Pons (tissue), 1 donor: ENCODE measurements around the gene OR5H1.
"Not testable (repeated sequence)": the region's sequence is repeated elsewhere in the genome, so short reads cannot be mapped to it uniquely, and the experiment has no call there.

ENCODE experiments used
- DNase-seq: peaks from one replicate; pipeline ENCODE4 v3.0.0-alpha.2; 2016; ENCODE audit warnings: low spot score

OR5H1 gene

DNA sequence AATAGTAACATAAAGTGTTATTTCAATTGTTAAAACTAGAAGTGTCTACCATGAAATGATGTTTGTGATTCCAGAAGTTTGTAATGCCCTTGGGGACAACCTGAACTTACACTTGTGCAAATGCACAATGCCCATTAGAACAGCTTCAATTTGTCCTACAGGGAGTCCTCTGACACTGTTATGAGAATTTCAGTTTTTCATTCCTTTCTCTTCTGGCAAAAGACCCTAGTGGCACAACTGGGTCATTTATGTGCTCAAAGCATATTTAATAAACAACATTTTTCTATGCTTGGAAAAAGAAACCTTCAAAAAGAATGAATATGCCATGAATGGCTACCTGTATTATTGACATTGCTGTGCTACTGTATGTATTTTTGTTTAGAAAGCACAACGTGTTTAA is at the start of gene OR5H1:
OR5H1 (plus strand) TSS at position 301 of the 400 bp plus-strand sequence. CDS start 1,977 bp downstream, outside the sequence.
- no peak for DNase-seq

DNA sequence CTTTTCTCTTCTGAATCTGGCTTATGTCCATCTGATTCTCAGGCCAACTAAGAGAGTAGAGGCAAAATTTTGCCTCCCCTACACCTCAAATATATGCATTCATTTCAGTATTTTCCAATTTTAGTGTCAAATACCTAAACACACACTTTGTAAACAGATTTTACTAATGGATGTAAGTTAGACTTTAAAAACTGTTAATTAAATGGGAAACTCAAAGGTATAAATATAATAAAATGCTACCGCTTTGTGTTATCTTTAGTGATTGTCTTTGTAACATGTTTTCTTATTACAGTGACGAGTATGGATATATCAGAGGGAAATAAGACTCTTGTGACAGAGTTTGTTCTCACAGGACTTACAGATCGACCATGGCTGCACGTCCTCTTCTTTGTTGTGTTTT is 43.6 kb upstream of the OR5H1 start, which contains the start of gene OR5AC2:
OR5AC2 (plus strand) TSS at position 301 of the 400 bp plus-strand sequence; CDS start at position 301, 0 bp downstream.
- no peak for DNase-seq

DNA sequence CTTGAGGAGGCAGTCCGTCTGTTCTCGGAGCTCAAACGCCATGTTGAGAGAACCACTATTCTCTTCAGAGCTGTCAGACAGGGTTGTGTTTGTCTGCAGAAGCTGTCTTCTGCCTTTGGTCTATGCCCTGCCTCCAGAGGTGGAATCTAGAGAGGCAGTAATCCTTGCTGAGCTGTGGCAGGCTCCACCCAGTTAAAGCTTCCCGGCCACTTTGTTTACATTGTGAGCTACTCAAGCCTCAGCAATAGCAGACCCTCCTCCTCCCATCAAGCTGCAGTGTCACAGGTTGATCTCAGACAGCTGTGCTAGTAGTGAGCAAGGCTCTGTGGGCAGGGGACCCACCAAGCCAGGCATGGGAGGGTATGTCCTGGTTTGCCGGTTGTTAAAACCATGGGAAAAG is 34.6 kb upstream of the OR5H1 start:
- no peak for DNase-seq

DNA sequence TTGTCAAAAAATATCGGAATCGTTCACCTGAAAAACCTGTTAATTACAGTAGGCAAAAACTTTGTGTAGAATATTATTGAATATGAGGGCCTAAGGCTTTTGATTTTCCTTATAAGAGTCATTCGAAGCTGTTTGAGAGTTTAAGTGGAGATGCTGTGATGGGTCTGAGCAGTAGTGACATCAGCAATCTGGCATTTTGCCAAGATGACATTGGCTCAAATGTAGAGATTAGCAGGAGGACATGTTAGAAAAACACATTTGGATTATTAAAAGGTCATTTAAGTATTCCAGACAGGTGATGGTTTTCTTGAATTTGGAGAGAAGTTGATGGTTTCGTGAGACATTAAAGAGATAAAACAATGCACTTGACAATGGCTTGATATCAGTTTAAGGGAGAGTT is 30.7 kb upstream of the OR5H1 start:
- no peak for DNase-seq

DNA sequence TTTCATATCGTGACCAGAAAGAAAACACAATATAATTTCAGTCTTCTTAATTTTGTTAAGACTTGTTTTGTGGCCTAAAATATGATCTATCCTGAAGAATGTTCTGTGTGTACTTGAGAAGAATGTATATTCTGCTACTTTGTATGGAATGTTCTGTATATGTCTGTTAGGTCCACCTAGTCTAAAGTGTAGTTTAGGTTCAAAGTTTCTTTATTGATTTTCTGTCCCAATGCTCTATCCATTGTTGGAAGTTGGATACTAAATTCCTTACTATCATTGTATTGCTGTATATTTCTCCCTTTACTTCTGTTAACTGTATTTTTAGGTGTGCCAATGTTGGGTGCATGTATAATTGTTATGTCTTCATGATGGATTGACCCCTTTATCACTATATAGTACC is 22.4 kb upstream of the OR5H1 start:
- DNase-seq = no peak

DNA sequence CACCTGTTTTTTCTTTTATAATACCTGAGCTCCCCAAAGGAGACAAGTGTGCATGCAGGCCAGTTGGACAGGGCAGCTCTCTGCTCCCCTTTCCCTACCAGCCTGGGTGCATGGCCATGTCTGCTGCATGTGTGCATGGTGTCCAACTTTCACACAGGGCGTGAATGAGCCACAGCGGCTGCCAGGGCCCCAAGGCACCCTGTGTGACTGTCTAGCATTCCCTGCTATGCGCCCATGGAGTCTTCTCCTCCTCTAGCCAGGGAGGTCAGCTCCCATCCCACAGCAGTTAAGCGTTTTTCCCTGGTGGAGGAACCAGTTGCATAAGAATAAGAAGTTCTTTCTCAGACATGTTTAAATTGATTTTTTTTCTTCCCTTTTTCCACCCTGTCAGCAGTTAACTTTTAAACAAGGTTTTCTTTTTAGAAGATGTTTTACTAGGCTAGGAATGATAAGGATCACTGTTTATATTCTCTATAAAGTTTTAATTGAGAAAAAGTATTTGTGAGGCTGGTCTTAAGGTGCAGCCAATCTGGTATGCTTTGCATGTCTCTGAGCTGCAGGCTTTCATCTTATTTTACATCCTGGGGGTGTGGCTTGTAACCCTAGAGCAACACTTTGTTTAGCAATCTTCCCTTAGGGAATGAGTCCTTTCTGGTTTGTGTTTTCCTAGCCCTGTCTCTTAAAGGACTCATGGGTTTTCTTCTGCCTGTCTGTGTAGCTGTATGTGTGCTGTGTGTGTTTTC is 20.5 kb upstream of the OR5H1 start:
- DNase-seq = no peak

DNA sequence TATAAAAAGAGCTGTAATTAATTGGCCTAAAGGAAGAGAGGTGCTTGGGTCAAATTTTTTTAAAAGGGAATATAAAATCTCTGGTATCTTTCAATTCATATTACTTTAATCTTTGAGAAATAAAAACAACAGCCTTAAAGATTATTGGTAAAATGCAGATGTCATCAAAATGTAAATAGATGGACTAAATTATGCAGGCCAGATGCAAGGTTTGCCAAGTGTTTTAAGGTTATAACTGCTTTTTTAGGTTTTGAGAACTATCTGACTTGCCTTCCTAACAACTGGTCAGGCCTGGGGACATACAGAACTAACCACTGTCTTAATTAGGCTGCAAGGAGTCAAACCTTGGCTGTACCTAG is 20.0 kb upstream of the OR5H1 start:
- DNase-seq = no peak

DNA sequence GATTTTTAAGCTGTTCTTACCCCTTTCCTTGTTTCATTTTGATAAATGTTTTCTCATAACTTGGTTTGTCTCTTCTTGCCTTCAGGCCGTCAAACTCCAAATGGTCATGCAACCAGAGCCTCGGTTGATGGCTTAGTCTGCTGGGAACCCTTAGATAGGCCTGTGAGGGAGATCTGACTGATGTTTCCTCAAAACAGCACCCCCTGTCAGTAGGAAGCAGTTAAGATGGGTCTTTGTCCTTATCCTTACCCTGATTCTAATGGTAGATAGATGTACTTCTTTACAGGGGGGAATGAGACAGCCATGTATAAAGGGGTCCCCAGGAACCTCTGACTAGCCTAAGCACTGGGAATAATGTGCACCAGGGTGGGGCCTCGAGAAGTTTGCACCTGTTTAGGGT is 16.3 kb upstream of the OR5H1 start:
- no peak for DNase-seq

DNA sequence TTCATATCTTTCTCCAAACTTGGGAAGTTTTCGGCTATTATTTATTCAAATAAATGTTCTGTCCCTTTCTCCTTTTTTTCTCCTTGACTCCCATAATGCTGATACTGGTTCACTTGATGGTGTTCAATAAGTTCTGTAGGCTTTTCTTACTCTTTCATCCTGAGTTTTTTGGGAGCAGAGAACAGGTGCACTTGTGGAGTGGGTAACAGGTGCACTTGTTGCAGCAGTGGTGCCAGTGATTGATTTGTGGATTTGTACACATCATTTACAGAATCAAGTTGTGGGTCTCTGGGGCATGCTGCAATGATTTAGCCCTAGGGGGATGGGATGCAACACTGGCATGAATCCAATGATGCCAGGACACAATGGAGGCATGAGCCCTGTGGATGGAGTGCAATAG is 14.8 kb upstream of the OR5H1 start:
- no peak for DNase-seq

DNA sequence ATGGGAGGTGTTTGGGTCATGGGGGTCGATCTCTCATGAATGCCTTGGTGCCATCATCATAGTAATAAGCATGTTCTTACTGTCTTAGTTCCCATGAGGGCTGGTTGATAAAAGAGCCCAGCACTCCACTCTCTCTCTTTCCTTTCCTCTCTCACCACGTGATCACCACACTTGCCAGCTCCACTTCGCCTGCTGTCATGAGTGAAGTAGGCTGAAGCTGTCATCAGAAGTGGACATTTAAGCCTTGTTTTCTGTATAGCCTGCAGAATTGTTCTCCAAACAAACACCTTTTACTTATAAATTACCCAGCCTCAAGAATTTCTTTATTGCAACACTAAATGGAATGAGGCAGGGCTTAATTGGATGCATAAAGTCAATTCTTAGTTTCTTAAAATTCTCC is 6.1 kb downstream of the OR5H1 start:
- peak; percentile 2 for DNase-seq

DNA sequence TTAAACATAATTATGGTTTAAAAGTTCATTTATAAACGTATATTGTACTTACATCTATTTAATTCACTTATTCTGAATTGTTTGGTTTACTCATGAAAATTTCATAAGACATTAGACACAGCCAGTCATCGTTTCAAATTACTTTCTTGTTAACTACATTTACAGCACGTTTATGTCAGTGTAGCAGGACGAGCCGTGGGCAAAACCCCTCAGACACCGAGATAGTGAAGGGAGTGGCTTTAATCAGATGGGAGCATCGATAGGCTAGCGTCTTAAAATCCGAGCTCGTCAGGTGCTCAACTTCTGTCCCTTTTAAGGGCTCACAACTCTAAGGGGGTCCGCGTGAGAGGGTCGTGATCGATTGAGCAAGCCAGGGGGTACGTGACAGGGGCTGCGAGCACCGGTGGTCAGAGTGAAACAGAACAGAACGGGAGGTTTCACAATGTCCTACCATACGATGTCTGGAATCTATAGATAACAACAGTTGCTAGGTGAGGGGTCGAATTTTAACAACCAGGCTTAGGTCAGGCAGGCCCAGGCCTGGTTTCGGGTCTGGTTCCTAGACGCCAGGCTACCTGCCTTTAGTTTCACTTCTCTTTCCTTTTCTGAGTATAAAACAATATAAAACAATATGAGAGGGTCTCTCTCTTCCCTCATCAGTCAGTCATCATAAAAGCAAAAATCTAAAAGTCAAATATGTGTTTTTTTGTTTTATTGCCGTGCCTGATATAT is 7.5 kb downstream of the OR5H1 start:
- not testable (repeated sequence) for DNase-seq

DNA sequence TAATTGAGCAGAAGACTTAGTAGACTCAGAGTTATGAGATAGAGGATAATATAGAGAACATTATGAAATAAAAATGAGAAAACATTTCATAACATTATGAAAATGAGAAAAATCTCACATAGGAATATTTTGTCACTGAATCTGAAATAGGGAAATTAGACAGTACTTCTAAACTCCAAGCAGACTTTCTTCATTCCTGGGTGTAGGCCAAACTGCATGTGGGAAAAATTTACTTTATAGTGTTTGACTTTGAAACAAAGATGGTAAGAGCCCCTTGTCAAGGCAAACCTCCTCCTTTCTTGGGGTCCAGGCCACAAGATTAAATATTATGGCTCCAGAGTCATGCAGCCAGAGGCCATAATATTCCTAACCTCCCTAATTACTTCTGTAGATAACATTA is 10.0 kb downstream of the OR5H1 start:
- DNase-seq = no peak

DNA sequence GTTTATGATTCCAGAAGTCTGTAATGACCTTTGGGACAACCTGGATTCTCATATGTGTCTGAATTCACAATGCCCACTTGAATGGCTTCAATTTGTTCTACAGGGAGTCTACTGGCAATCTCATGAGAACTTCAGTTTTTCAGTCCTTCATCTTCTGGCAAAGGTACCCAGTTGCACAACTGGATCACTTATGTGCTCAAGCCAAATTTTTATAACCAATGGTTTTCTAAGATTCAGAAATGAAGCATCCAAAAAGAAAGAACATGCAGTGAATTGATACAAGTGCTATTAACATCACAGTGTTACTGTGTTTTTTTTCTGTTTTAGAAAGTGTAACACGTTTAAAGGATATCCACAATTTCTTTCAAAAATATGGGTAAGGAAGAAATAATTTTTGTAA is 16.7 kb downstream of the OR5H1 start, which contains the start of gene OR5H14:
OR5H14 (plus strand) TSS at position 301 of the 400 bp plus-strand sequence. CDS start 1,907 bp downstream, outside the sequence.
- no peak for DNase-seq

DNA sequence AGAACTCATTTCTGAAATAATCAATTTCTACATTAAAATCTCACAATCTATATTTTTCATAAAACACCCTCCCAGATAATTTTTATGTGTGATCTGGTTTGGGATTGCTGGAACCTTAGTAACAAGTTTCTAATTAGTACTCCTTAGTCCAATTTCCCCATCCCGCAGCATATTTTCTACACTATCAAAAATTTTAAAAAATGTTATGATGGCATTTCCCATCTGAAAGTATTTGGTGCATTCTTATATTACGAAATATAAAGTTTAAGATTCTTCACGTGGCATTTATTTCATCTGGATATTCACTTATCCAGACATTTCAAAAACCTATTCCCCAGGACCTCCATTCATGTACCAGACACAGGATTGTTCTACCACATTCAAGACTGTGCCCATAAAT is 18.2 kb downstream of the OR5H1 start:
- DNase-seq = no peak

DNA sequence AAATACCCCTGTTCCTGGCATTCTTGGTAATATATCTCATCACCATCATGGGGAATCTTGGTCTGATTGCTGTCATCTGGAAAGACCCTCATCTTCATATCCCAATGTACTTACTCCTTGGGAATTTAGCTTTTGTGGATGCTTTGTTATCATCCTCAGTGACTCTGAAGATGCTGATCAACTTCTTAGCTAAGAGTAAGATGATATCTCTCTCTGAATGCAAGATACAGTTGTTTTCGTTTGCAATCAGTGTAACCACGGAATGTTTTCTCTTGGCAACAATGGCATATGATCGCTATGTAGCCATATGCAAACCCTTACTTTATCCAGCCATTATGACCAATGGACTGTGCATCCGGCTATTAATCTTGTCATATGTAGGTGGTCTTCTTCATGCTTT is 18.9 kb downstream of the OR5H1 start:
- DNase-seq = not testable (repeated sequence)

DNA sequence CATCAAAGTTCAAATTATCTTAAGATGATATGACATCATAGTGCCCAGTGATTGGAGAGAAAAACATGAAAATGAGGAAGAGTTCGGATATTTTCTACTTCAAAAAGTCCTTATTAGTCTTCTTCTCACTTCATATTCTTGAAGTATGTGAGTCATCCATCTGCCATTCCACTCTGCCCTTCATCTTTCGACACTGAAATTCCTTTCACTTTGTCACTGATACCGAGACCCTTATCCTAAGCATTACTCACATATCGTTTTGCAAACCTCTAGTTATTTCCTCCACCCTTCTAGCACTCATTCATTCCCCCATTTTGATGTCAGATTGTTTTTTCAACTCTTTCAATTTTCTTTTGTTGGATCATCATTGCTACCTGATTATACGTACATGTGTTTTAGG is 20.7 kb downstream of the OR5H1 start:
- DNase-seq = no peak

DNA sequence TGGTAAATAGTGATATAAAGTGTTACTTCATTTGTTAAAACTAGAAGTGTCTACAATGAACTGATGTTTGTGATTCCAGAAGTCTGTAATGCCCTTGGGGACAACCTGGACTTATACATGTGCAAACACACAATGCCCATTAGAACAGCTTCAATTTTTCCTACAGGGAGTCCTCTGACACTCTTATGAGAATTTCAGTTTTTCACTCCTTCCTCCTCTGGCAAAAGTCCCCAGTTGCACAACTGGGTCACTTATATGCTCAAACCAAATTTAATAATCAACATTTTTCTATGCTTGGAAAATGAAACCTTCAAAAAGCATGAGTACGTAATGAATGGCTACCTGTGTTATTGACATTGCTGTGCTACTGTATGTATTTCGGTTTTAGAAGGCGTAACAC is 35.9 kb downstream of the OR5H1 start, which contains the start of gene OR5H15:
OR5H15 (plus strand) TSS at position 301 of the 400 bp plus-strand sequence. CDS start 2,004 bp downstream, outside the sequence.
- no peak for DNase-seq

DNA sequence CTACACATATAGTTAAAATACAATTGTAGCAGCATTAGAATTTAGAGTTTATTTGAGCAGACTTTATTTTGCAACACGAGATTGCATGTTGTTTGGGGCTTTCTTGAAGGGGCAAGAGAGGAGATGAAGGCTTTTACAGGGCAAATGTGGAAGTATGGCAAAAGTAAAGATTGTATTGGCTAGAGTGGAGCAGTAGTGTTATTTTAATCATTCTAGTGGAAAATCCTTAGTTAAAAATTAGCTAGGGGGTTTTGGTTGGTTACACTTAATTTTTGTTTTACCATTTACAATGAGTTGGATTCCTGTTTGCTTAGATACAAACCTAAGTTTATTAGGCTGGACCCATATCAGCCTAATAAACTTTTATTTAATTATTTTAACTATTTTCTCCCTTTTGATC is 40.5 kb downstream of the OR5H1 start:
- no peak for DNase-seq

DNA sequence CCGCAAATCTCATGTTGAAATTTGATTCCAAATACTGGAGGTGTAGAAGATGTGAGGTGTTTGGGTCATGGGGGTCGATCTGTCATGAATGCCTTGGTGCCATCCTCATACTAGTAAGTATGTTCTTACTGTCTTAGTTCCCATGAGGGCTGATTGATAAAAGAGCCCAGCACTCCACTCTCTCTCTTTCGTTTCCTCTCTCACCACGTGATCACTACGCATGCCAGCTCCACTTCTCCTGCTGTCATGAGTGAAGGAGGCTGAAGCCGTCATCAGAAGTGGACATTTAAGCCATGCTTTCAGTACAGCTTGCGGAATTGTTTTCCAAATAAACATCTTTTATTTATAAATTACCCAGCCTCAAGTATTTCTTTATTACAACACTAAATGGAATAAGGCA is 42.1 kb downstream of the OR5H1 start:
- DNase-seq = no peak

DNA sequence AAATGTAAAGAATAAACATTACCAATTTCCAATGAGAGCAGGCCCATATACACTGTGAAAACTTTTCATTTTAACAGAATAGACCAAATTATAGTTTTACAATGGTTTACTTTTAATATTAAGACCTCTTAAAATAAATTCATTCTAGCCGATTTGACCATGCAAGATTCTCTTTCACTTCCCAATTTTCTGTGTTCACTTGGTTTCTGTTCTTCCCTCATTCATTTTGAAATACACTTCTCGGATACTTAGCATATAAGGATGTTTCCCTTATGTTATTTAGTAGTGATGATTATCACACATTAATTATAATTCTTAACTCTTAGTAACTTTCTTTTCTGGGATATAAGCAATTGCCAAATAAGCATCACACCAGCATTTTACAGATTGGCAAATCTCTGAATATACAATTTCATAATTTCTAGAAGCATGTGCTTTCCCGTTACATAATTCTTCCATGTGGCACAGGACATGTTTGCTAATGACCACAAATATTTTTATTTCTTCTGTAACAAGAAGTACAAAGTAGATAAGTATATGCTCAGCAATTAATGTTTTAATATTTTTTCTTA is 49.9 kb downstream of the OR5H1 start:
- DNase-seq = no peak

DNA sequence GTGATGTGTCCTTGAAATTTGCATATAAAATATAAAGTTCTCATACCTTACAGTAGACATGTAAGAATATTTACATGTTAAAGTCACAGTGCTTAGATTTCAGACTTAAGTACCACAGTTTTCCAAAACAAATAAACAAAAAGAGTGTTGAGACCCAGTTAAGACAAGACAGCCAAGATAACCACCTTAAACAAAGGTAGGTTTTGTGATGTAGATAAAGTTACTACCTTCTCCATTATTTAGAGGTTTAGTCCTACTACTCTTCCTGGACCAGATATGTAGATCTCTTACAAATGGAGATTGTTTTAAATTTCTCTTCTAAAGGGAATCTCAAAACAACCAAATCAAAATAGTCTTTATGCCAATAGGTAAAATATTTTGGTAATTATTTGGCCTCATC is 51.7 kb downstream of the OR5H1 start:
- no peak for DNase-seq

DNA sequence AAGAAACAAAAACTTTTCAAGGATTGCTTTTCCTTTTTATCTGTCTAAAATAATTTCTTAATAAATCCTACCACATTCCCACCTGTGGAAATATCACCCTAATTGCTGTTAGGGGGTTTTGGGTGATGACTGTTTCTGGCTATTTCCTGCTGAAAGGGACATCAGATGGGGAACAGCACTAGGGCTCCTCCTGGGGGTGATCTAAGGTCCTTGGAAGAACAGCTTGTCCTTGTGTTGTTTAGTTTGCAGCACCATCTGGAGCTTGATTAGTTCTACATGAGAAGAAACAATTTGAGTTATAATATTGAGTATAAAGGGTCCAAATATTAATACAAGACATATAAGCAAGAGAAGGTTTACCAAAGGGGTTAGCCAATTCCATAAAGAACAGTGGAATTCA is 54.7 kb downstream of the OR5H1 start:
- no peak for DNase-seq
